K562 (cell line): ENCODE data around the gene COPG2.

ENCODE experiments used
- CTCF ChIP-seq, 3 experiments: IDR thresholded peaks in 2 of 3; conservative IDR thresholded peaks in 1 of 3; 2 replicates each; pipeline ENCODE4 v1.5.1; 2011 to 2012; ENCODE audit warnings: low read length in 3 of 3, mild to moderate bottlenecking in 3 of 3, control low read depth in 2 of 3, improper control_type of control experiment in 1 of 3, inconsistent platforms in 1 of 3, low read depth in 1 of 3, mixed read lengths in 1 of 3, moderate library complexity in 1 of 3; ENCODE audit not compliant: insufficient read depth in 2 of 3
- HDGF ChIP-seq: fragments of 450-650 bp; IDR thresholded peaks from 2 replicates; pipeline ENCODE4 v1.6.1; 2016
- HNRNPH1 ChIP-seq: fragments of 200-400 bp; formaldehyde crosslinking; optimal IDR thresholded peaks from 2 replicates; pipeline ENCODE3; 2017; ENCODE audit warnings: low read depth, mild to moderate bottlenecking, low read length, moderate library complexity
- MBD1 ChIP-seq: fragments of 250-450 bp; sonication (Bioruptor Pico); IDR thresholded peaks from 2 replicates; pipeline ENCODE4 v1.8.0; 2022; ENCODE audit warnings: inconsistent platforms
- POLR2AphosphoS5 ChIP-seq: IDR thresholded peaks from 2 replicates; pipeline ENCODE4 v1.6.1; 2011; ENCODE audit warnings: mild to moderate bottlenecking, low read depth, low read length, moderate library complexity; ENCODE audit not compliant: control insufficient read depth, insufficient read depth
- TF ChIP-seq, protein P1 (sequence below): sonication (generic); formaldehyde crosslinking; IDR thresholded peaks from 2 replicates; pipeline ENCODE4 v1.8.0; 2022; ENCODE audit warnings: mild to moderate bottlenecking, missing genetic modification reagents

GRCh38 chr7:130475776-130476175 lies 192.8 kb downstream of the COPG2 start:
- TF ChIP-seq CTCF (IDR thresholded peaks at IDR 0.05 in 2 of 3, conservative IDR thresholded peaks at IDR 0.05 in 1 of 3; ENCODE audit: insufficient read depth in 2 of 3, low read depth in 1 of 3, low read length in 3 of 3) = no peak
- no peak for TF ChIP-seq POLR2AphosphoS5
- TF ChIP-seq MBD1 (CRISPR knock-in tag) = no peak
- TF ChIP-seq, protein P1, sequence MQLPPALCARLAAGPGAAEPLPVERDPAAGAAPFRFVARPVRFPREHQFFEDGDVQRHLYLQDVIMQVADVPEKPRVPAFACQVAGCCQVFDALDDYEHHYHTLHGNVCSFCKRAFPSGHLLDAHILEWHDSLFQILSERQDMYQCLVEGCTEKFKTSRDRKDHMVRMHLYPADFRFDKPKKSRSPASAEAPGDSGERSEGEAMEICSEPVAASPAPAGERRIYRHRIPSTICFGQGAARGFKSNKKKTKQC (CRISPR knock-in tag) = no peak
- TF ChIP-seq HNRNPH1 = no peak
- no peak for TF ChIP-seq HDGF
